CD4-positive, alpha-beta T cell (primary cell): Measurements from ENCODE around the gene DLST. TPM values are rescaled to one million over a fixed set of nuclear protein-coding genes. Genes with fewer than 3 reads are reported as not detected.
A peak's percentile ranks its signal among the peaks of the same experiment; 100 is the strongest.

Source experiments
- ATAC-seq: fragments of 200-7000 bp; cut with Tn5 transposase; one replicate; pipeline ENCODE4 v1.10.0; 2022; ENCODE audit warnings: mild to moderate bottlenecking; ENCODE audit not compliant: poor library complexity
- CTCF ChIA-PET: fragments of 350-600 bp; sonication (Branson Sonifier 250); formaldehyde crosslinking; loops from one replicate; lab custom pipeline; 2021; ENCODE audit warnings: antibody characterized with exemption, inconsistent platforms; lab: Charles Lee
- POLR2A ChIA-PET: fragments of 350-600 bp; sonication (Branson Sonifier 250); formaldehyde crosslinking; loops from one replicate; lab custom pipeline; 2021; ENCODE audit warnings: antibody characterized with exemption, inconsistent platforms; lab: Charles Lee
- DNase-seq, 14 experiments: peaks; one replicate each; pipeline ENCODE4 v3.0.0-alpha.2; 2013 to 2020; ENCODE audit warnings: mixed read lengths in 2 of 14
- H3K27ac ChIP-seq, 2 donors: one replicate each; pipeline versions ENCODE4 v1.5.1 to v1.7.0; 2013; ENCODE audit warnings: low read length in 2 of 2, low read depth in 1 of 2, mild to moderate bottlenecking in 1 of 2
- H3K27me3 ChIP-seq, 2 experiments: 1 replicate in 1 of 2; 2 replicates in 1 of 2; pipeline versions ENCODE4 v1.6.1 to v1.7.0; 2013; ENCODE audit warnings: low read length in 2 of 2, control low read depth in 1 of 2, mild to moderate bottlenecking in 1 of 2, moderate library complexity in 1 of 2; ENCODE audit not compliant: insufficient read depth in 2 of 2, control insufficient read depth in 1 of 2
- H3K36me3 ChIP-seq: one replicate; pipeline ENCODE4 v1.6.1; 2013; ENCODE audit warnings: low read length, control low read depth; ENCODE audit not compliant: insufficient read depth
- H3K4me1 ChIP-seq: one replicate; pipeline ENCODE4 v1.6.1; 2013; ENCODE audit warnings: low read length, control low read depth; ENCODE audit not compliant: insufficient read depth
- H3K4me3 ChIP-seq: one replicate; pipeline ENCODE4 v1.5.1; 2013; ENCODE audit warnings: mild to moderate bottlenecking, low read length, moderate library complexity
- H3K9me3 ChIP-seq, 2 experiments: 1 replicate in 1 of 2; 2 replicates in 1 of 2; pipeline versions ENCODE4 v1.6.1 to v1.7.0; 2013; ENCODE audit warnings: low read length in 2 of 2, mild to moderate bottlenecking in 2 of 2, control low read depth in 1 of 2, moderate library complexity in 1 of 2; ENCODE audit not compliant: control insufficient read depth in 1 of 2, insufficient read depth in 1 of 2
- H3K27ac Mint-ChIP-seq: one replicate; pipeline ENCODE4 v1.8.0; 2020; ENCODE audit warnings: mixed read lengths
- H3K27me3 Mint-ChIP-seq: one replicate; pipeline ENCODE4 v1.8.0; 2021; ENCODE audit warnings: mixed read lengths
- H3K36me3 Mint-ChIP-seq: one replicate; pipeline ENCODE4 v1.8.0; 2021; ENCODE audit warnings: low read depth, mixed read lengths
- H3K4me1 Mint-ChIP-seq: one replicate; pipeline ENCODE4 v1.8.0; 2021; ENCODE audit warnings: low read depth, mixed read lengths
- H3K4me3 Mint-ChIP-seq: one replicate; pipeline ENCODE4 v1.8.0; 2020; ENCODE audit warnings: mild to moderate bottlenecking, mixed read lengths
- H3K9me3 Mint-ChIP-seq: one replicate; pipeline ENCODE4 v1.8.0; 2020; ENCODE audit warnings: mixed read lengths
- intact Hi-C, 2 experiments: fragments of 100-400 bp; cut with DNase I in 1 of 2; cut with micrococcal nuclease in 1 of 2; formaldehyde crosslinking; loops; one replicate each; pipeline versions ENCODE4 v1.15.1 to v1.9.0; 2023 to 2025; cut with DNase I, micrococcal nuclease
- total RNA-seq, 174 experiments: library from RNA in 2 of 174; stranded (reverse) in 2 of 174; gene quantifications; one replicate each; pipeline ENCODE4 v1.2.3 and lab custom pipeline; 2021 to 2026
- TF ChIP-seq, protein P1 (sequence below): fragments of 200-600 bp; IDR thresholded peaks from one replicate; pipeline ENCODE4 v1.8.0; 2022; ENCODE audit warnings: antibody characterized with exemption, mild to moderate bottlenecking

DLST gene
- total RNA-seq, 2 experiments from 2014 or later, result 162 to 170 TPM

DNA sequence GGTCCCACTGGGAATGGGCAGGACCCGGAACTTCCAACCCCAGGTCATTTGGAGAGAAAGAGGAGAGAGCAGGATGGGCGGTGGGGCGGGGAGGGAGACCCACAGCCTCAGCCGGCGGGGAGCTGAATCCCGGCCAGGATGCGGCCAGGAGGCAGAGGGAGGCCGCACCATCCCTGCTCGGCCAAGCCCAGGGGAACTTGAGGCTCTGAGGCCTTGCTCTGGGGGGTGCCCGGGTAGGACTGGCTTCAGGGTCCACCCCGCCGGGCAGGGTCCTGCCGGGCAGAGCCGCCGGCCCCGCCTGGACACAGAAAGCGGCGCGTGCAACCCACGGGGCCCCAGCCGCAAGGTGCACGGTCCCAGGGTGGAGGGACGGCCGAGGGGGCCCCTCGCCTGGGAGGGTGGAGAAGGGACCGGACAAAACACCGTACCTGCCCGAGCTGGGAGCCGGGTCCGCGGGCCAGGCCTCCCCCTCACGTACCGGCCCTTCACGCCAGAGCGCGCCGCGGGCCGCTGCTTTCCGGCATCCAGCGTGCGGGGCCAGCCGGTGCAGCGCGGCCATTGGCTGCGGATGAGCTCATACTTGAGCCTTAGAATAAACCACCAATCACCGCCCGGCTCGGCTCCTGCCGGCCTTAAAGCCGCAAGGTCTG lies 41.2 kb downstream of the DLST start, which contains the start of gene RPS6KL1:
Gene RPS6KL1, minus strand, starts transcription at position 509 of the 650 bp plus-strand sequence. CDS start 1,719 bp downstream, outside the sequence.
- H3K4me1 Mint-ChIP-seq, result peaks cover 10% of the 10 kb centered on the region

DNA sequence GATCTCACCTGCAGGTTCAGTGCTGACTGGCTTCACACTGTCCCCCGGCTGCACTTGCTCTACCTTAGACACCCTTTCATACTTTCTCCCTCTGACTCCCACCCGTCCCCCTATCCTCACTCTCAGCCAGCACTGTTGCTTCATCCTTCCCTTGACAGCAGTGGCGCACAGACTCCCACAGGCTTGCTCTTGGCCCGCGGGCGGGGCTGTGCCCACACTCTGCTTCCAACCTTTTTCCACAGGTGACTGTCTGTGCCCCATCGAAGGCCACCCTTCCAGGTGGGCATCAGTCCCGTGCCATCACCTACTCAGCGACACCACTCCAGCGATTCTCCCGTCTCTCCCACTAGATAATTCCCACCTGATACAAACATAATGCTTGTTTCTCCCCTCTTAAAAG lies 42.3 kb downstream of the DLST start:
- Mint-ChIP-seq H3K9me3 (no peaks in the 10 kb centered on the region), H3K4me3 (peak overlapping the region; percentile 48), H3K27me3 (peaks cover 8% of the 10 kb centered on the region), H3K4me1 (peaks cover 10% of the 10 kb centered on the region), H3K36me3 (no peaks in the 10 kb centered on the region), H3K27ac (no peak overlapping the region)
- Histone ChIP-seq H3K4me1 (peaks cover 17% of the 10 kb centered on the region), H3K27me3 (no peaks in the 10 kb centered on the region), H3K27ac (no peak overlapping the region), H3K4me3 (no peak overlapping the region), H3K36me3 (no peaks in the 10 kb centered on the region), H3K9me3 (no peaks in the 10 kb centered on the region)
- ChIA-PET CTCF (no interaction called here), POLR2A (interaction anchor here (1.1 to 1.2 kb wide), 2 partner anchors 14 to 140 kb away, joined by 3 to 4 read pairs; partner anchors contain the start of gene ACYP1)
- ATAC-seq, result no peak
- no peak for DNase-seq
- TF ChIP-seq, protein P1, sequence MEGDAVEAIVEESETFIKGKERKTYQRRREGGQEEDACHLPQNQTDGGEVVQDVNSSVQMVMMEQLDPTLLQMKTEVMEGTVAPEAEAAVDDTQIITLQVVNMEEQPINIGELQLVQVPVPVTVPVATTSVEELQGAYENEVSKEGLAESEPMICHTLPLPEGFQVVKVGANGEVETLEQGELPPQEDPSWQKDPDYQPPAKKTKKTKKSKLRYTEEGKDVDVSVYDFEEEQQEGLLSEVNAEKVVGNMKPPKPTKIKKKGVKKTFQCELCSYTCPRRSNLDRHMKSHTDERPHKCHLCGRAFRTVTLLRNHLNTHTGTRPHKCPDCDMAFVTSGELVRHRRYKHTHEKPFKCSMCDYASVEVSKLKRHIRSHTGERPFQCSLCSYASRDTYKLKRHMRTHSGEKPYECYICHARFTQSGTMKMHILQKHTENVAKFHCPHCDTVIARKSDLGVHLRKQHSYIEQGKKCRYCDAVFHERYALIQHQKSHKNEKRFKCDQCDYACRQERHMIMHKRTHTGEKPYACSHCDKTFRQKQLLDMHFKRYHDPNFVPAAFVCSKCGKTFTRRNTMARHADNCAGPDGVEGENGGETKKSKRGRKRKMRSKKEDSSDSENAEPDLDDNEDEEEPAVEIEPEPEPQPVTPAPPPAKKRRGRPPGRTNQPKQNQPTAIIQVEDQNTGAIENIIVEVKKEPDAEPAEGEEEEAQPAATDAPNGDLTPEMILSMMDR, result no peak
- intact Hi-C loops, result no loop called here

More for the DNA sequence above, 41.2 kb downstream of the DLST start, which contains the start of gene RPS6KL1:
- Histone ChIP-seq H3K9me3 (no peaks in the 10 kb centered on the region), H3K4me1 (peaks cover 16% of the 10 kb centered on the region), H3K27me3 (no peaks in the 10 kb centered on the region), H3K4me3 (peak within 1 kb of the TSS; percentile 45), H3K36me3 (no peaks in the 10 kb centered on the region), H3K27ac (no peak within 1 kb of the TSS)
- DNase-seq (peak; percentile 37 to 84 (median 56)), ATAC-seq (peak; percentile 97)
- CTCF ChIA-PET, result interaction anchor here (1.4 kb wide), 1 partner anchor 62 kb away, joined by 4 read pairs; no protein-coding TSS in a partner anchor
- Mint-ChIP-seq H3K27ac (peak within 1 kb of the TSS; percentile 44), H3K27me3 (peaks cover 8% of the 10 kb centered on the region), H3K36me3 (no peaks in the 10 kb centered on the region), H3K9me3 (no peaks in the 10 kb centered on the region), H3K4me3 (peak within 1 kb of the TSS; percentile 72)
- TF ChIP-seq, protein P1, result no peak
- POLR2A ChIA-PET, result interaction anchor here (0.6 to 1.2 kb wide), 7 partner anchors 11 to 141 kb away, joined by 3 to 4 read pairs (median 3); partner anchors contain the start of gene ACYP1
- intact Hi-C loops, result no loop called here

DNA sequence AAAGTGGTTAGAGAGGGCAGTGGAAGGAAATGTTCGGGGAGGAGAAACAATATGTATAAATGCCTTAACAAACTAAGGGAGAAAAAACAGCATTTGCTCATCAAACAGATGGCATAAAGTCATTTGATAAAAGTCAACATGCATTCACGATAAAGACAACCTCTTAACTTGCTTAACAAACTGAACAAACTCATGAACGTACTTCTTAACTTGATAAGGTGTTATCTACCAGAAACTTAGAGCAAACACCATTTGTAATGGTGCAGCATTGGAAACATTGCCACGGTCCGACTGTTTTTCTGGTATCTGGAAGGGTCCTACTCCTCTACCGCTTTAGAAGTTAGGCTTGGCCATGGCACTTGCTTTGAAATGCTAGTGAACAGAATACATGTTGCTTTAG lies 45.5 kb downstream of the DLST start:
- Mint-ChIP-seq H3K4me3 (no peak overlapping the region), H3K36me3 (no peaks in the 10 kb centered on the region), H3K27ac (no peak overlapping the region), H3K4me1 (peaks cover 10% of the 10 kb centered on the region), H3K9me3 (no peaks in the 10 kb centered on the region), H3K27me3 (peaks cover 8% of the 10 kb centered on the region)
- Histone ChIP-seq H3K27ac (no peak overlapping the region), H3K4me3 (no peak overlapping the region), H3K36me3 (no peaks in the 10 kb centered on the region), H3K9me3 (no peaks in the 10 kb centered on the region), H3K27me3 (no peaks in the 10 kb centered on the region), H3K4me1 (peaks cover 20% of the 10 kb centered on the region)
- TF ChIP-seq, protein P1, result no peak
- CTCF ChIA-PET, result no interaction called here
- DNase-seq (no peak), ATAC-seq (no peak)
- intact Hi-C loops, result no loop called here
- POLR2A ChIA-PET, result no interaction called here
